Mucosa of descending colon (tissue), 3 donors: ENCODE measurements around the gene FAM180A. TPM values are rescaled to one million over a fixed set of nuclear protein-coding genes. Genes with fewer than 3 reads are reported as not detected.

Experiments used
- ATAC-seq: fragments of 200-7000 bp; cut with Tn5 transposase; one replicate; pipeline ENCODE4 v1.9.1; 2020; ENCODE audit warnings: mild to moderate bottlenecking, moderate library complexity
- DNase-seq, 3 donors: peaks; one replicate each; pipeline ENCODE4 v3.0.0-alpha.2; 2020
- H3K36me3 ChIP-seq: fragments of 200-600 bp; one replicate; pipeline ENCODE4 v1.8.0; 2021; ENCODE audit warnings: low read depth, mild to moderate bottlenecking
- H3K4me1 ChIP-seq: fragments of 200-600 bp; one replicate; pipeline ENCODE4 v1.8.0; 2021; ENCODE audit warnings: low read depth, mild to moderate bottlenecking
- H3K4me3 ChIP-seq: fragments of 200-600 bp; one replicate; pipeline ENCODE4 v1.8.0; 2021; ENCODE audit warnings: mild to moderate bottlenecking
- H3K9me3 ChIP-seq: fragments of 200-600 bp; one replicate; pipeline ENCODE4 v1.8.0; 2021; ENCODE audit warnings: mild to moderate bottlenecking
- intact Hi-C, 2 donors: fragments of 100-400 bp; cut with DNase I in 1 of 2; cut with micrococcal nuclease in 1 of 2; formaldehyde crosslinking; loops; one replicate each; pipeline versions ENCODE4 v1.11.0 to v1.11.1; 2022; cut with DNase I, micrococcal nuclease
- total RNA-seq, 3 donors: library from RNA; stranded (reverse); fragmentation: NEBNext Ultra II Directional in 2 of 3; extraction: Animal tissue kit (Norgen Biotek cat#: 25700) in 2 of 3; gene quantifications; one replicate each; pipeline versions ENCODE4 v1.2.1 to v1.2.4, GENCODE V29; 2021 to 2023
- TF ChIP-seq, protein P1 (sequence below): fragments of 200-600 bp; IDR thresholded peaks from one replicate; pipeline ENCODE4 v1.8.0; 2022; ENCODE audit warnings: antibody characterized with exemption, mild to moderate bottlenecking
- donor health status: DM: no; HTN: no; CAD: no; lungs with moderate emphysema.
- donor health status: DM: no; HTN: no; CAD: no.
- donor health status: DM: no; HTN: yes; CAD: no.

FAM180A gene
- total RNA-seq, 3 donors from 2014 or later: 0.26 to 3.5 (median 1.3) TPM

DNA sequence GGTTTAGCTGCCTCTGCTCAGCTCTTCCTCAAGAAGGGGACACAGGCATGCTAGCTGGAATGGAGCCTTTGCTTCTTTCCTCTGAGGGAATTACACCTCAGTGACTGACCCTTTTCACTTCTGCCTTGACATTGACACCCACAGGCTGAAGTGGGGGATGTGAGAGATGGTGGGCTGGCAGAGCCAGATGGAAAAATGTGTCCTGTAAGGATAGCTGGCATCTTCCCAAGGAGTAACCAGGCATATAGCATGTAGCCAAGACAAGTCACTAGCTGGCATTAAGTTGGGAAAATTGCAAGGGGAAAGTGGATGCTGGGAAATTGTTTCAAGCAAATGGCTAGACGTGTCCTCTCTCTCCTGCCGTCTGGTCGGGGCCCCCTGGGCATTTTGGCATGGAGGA, 66.4 kb downstream of the FAM180A start:
- Histone ChIP-seq H3K36me3 (no peaks in the 10 kb centered on the region), H3K9me3 (no peaks in the 10 kb centered on the region), H3K4me1 (no peaks in the 10 kb centered on the region), H3K4me3 (no peak overlapping the region)
- TF ChIP-seq, protein P1, sequence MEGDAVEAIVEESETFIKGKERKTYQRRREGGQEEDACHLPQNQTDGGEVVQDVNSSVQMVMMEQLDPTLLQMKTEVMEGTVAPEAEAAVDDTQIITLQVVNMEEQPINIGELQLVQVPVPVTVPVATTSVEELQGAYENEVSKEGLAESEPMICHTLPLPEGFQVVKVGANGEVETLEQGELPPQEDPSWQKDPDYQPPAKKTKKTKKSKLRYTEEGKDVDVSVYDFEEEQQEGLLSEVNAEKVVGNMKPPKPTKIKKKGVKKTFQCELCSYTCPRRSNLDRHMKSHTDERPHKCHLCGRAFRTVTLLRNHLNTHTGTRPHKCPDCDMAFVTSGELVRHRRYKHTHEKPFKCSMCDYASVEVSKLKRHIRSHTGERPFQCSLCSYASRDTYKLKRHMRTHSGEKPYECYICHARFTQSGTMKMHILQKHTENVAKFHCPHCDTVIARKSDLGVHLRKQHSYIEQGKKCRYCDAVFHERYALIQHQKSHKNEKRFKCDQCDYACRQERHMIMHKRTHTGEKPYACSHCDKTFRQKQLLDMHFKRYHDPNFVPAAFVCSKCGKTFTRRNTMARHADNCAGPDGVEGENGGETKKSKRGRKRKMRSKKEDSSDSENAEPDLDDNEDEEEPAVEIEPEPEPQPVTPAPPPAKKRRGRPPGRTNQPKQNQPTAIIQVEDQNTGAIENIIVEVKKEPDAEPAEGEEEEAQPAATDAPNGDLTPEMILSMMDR: no peak
- no peak for DNase-seq
- intact Hi-C loops: no loop called here
- no peak for ATAC-seq

DNA sequence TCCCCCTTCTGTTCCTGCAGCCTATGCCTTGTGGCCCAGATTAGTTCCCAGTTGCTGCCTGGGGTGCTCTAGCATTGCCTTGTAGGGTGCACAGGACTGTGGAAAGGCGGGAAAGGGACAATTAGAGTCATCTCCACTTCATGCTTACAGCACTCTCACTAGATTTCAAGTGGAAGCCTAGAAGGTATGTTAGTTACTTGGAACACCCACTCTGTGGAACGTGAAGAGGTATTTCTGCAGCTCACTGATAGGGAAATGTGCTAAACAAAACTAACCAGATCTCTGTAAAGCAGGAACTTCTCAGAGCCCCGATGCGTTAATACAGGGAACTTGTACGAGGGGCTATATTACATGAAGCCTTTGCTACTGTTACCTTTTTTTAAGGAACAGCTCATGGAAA, 66.9 kb downstream of the FAM180A start:
- no peak for ATAC-seq
- TF ChIP-seq, protein P1: no peak
- DNase-seq: no peak
- H3K4me3 ChIP-seq: no peak overlapping the region
- intact Hi-C loops: no loop called here
- no peaks in the 10 kb centered on the region for H3K4me1 ChIP-seq
- H3K36me3 ChIP-seq: no peaks in the 10 kb centered on the region
- H3K9me3 ChIP-seq: no peaks in the 10 kb centered on the region

Other genes with a start within 250 kb of the FAM180A start
- 10 to 100 TPM; 18.3 to 37.2 (median 22.1) TPM for gene CNOT4, start 238.7 kb downstream of the FAM180A start, total RNA-seq
- gene NUP205, start 190.9 kb downstream of the FAM180A start, total RNA-seq: 10 to 100 TPM; 32.5 to 38.9 (median 37.3) TPM
- gene STMP1, start 86.3 kb downstream of the FAM180A start, total RNA-seq: 10 to 100 TPM; 23.5 to 28.5 (median 24.9) TPM
- gene SLC13A4, start 20.6 kb downstream of the FAM180A start, total RNA-seq: not detected
- 10 to 100 TPM; 93.1 to 97.9 (median 97.0) TPM for gene MTPN, start 228.5 kb upstream of the FAM180A start, total RNA-seq